OCI-LY1 (cell line): Measurements from ENCODE around the gene DHDH.

Experiments
- EZH2 ChIP-seq: fragments of 200-600 bp; sonication (generic), shearing (Covaris generic); IDR thresholded peaks from 2 replicates; pipeline ENCODE4 v1.8.0; 2017; ENCODE audit warnings: borderline replicate concordance, mixed run types, mild to moderate bottlenecking, antibody characterized with exemption, low read length, moderate library complexity, mixed read lengths
- TF ChIP-seq, protein P1 (sequence below): fragments of 200-600 bp; sonication (generic), shearing (Covaris generic); IDR thresholded peaks from 2 replicates; pipeline ENCODE4 v1.5.1; 2017; ENCODE audit warnings: mild to moderate bottlenecking, antibody characterized with exemption, low read length, moderate library complexity, mixed read lengths

DNA sequence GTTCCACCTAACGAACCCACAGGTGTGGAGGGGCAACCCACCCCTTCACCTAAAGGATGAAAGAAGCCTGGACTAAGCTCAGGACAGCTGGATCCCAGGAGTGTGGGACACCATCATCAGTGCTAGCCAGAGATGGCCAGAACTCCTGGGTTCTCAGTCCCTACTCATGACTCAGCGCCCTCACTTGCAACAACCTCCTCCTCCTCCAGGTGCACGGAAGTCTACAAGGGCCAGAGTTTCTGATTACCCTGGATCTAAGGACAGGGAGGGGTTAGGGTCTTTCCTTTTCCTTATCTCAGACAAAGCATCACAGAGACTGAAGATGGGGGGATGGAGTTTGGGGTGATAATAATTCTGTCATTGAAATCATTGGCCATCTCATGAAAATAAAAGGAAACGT, 42.9 kb upstream of the DHDH start:
- no peak for TF ChIP-seq EZH2
- TF ChIP-seq, protein P1, sequence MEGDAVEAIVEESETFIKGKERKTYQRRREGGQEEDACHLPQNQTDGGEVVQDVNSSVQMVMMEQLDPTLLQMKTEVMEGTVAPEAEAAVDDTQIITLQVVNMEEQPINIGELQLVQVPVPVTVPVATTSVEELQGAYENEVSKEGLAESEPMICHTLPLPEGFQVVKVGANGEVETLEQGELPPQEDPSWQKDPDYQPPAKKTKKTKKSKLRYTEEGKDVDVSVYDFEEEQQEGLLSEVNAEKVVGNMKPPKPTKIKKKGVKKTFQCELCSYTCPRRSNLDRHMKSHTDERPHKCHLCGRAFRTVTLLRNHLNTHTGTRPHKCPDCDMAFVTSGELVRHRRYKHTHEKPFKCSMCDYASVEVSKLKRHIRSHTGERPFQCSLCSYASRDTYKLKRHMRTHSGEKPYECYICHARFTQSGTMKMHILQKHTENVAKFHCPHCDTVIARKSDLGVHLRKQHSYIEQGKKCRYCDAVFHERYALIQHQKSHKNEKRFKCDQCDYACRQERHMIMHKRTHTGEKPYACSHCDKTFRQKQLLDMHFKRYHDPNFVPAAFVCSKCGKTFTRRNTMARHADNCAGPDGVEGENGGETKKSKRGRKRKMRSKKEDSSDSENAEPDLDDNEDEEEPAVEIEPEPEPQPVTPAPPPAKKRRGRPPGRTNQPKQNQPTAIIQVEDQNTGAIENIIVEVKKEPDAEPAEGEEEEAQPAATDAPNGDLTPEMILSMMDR, result no peak
